ENCODE measurements around the gene MUCL3. TPM values are rescaled to one million over a fixed set of nuclear protein-coding genes. Genes with fewer than 3 reads are reported as not detected.

Gene MUCL3
- total RNA-seq, 1 experiment from 2014 or later, result not detected

DNA sequence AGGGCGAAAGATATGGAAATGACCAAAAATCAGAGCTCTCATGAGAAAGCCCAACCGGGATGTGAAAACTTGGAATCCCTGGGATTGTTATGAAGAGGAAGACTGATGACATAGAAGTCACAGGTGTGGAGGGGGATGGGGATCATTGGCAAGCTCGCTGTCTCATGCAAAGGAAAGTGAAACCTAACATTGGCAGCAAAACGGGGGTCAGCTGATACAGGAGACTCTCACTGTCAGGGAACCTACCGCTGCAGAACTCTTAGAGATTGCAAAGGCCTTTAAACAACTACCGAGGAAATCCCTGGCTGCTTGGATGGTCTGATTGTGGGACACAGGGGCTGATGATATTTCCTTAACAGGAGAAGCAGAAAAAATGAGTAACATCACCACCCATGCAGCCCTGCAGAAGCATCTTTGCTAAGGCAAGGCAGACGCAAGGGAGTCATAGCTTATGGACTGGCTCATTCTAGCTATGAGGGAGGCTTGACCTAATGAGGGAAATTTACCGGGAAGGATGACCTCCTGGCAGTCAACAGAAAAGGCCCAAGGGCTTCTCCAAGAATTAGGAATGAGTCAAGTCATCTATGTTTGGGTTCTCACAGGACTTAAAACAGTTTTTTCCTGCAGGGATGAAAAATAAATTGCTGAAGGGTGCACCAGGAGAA is 49.8 kb downstream of the MUCL3 start:
- Histone ChIP-seq H3K4me3 (ENCODE audit: low read depth, low read length) (no peak overlapping the region), H3K27me3 (replicated peaks; ENCODE audit: control insufficient read depth, insufficient read depth, low read length) (no peaks in the 10 kb centered on the region), H3K4me1 (peaks cover 17% of the 10 kb centered on the region), H3K9me3 (no peaks in the 10 kb centered on the region), H3K36me3 (ENCODE audit: control insufficient read depth, insufficient read depth, low read length) (no peaks in the 10 kb centered on the region)
- TF ChIP-seq, protein P1, sequence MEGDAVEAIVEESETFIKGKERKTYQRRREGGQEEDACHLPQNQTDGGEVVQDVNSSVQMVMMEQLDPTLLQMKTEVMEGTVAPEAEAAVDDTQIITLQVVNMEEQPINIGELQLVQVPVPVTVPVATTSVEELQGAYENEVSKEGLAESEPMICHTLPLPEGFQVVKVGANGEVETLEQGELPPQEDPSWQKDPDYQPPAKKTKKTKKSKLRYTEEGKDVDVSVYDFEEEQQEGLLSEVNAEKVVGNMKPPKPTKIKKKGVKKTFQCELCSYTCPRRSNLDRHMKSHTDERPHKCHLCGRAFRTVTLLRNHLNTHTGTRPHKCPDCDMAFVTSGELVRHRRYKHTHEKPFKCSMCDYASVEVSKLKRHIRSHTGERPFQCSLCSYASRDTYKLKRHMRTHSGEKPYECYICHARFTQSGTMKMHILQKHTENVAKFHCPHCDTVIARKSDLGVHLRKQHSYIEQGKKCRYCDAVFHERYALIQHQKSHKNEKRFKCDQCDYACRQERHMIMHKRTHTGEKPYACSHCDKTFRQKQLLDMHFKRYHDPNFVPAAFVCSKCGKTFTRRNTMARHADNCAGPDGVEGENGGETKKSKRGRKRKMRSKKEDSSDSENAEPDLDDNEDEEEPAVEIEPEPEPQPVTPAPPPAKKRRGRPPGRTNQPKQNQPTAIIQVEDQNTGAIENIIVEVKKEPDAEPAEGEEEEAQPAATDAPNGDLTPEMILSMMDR (IDR thresholded peaks at IDR 0.05; ENCODE audit: insufficient read depth in 1 of 2, low read depth in 1 of 2, low read length in 1 of 2, severe bottlenecking in 1 of 2, unreplicated experiment in 1 of 2), result no peak
- Mint-ChIP-seq H3K27ac (ENCODE audit: unreplicated experiment) (no peak overlapping the region), H3K36me3 (ENCODE audit: insufficient read depth, unreplicated experiment) (peaks cover 6% of the 10 kb centered on the region), H3K4me3 (ENCODE audit: unreplicated experiment) (no peak overlapping the region), H3K4me1 (ENCODE audit: low read depth, unreplicated experiment) (peaks cover 7% of the 10 kb centered on the region), H3K9me3 (ENCODE audit: unreplicated experiment) (peaks cover 9% of the 10 kb centered on the region), H3K27me3 (ENCODE audit: insufficient read depth, unreplicated experiment) (no peaks in the 10 kb centered on the region)
- BruUV-seq (replicated peaks), result no TSS peak
- intact Hi-C loops (cut with micrococcal nuclease; ENCODE audit: unreplicated experiment), result no loop called here
- no peak for DNase-seq
- ChIA-PET POLR2A (no interaction called here), CTCF (interaction anchor here (0.5 kb wide), 1 partner anchor 48 kb away, joined by 5 read pairs; no protein-coding TSS in a partner anchor)

GRCh38 chr6:30991891-30992290 is 51.1 kb downstream of the MUCL3 start:
- no peak for DNase-seq
- TF ChIP-seq, protein P1 (IDR thresholded peaks at IDR 0.05; ENCODE audit: insufficient read depth in 1 of 2, low read depth in 1 of 2, low read length in 1 of 2, severe bottlenecking in 1 of 2, unreplicated experiment in 1 of 2), result no peak
- Histone ChIP-seq H3K9me3 (no peaks in the 10 kb centered on the region), H3K4me3 (ENCODE audit: low read depth, low read length) (no peak overlapping the region), H3K4me1 (peaks cover 17% of the 10 kb centered on the region), H3K36me3 (ENCODE audit: control insufficient read depth, insufficient read depth, low read length) (no peaks in the 10 kb centered on the region), H3K27me3 (replicated peaks; ENCODE audit: control insufficient read depth, insufficient read depth, low read length) (no peaks in the 10 kb centered on the region)
- ChIA-PET POLR2A (no interaction called here), CTCF (no interaction called here)
- Mint-ChIP-seq H3K27ac (ENCODE audit: unreplicated experiment) (no peak overlapping the region), H3K36me3 (ENCODE audit: insufficient read depth, unreplicated experiment) (peaks cover 6% of the 10 kb centered on the region), H3K27me3 (ENCODE audit: insufficient read depth, unreplicated experiment) (no peaks in the 10 kb centered on the region), H3K9me3 (ENCODE audit: unreplicated experiment) (peaks cover 9% of the 10 kb centered on the region), H3K4me3 (ENCODE audit: unreplicated experiment) (no peak overlapping the region), H3K4me1 (ENCODE audit: low read depth, unreplicated experiment) (peaks cover 7% of the 10 kb centered on the region)
- intact Hi-C loops (cut with micrococcal nuclease; ENCODE audit: unreplicated experiment), result no loop called here
- BruUV-seq (replicated peaks), result no TSS peak

DNA sequence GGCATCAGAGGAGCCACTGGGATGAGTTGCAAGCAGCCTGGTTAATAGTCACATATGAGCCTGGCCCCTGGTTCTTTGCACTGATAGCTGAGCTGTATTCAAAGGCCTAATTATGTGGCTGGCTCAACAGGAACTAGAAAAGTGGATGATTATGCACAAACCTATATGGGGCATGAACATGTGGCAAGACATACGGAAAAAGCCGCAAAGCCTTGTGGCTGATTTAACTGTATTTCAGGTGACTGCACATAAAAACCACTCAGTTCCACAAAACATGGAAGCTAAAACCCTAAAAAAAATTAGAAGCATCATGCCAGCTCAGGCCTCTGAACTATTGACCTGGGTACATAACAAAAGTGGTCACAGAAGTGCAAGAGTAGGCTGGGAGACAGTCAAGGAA is 56.5 kb downstream of the MUCL3 start:
- DNase-seq, result no peak
- H3K36me3 ChIP-seq (ENCODE audit: control insufficient read depth, insufficient read depth, low read length), result no peaks in the 10 kb centered on the region
- ChIA-PET POLR2A (no interaction called here), CTCF (no interaction called here)
- Mint-ChIP-seq H3K4me3 (ENCODE audit: unreplicated experiment) (no peak overlapping the region), H3K27me3 (ENCODE audit: insufficient read depth, unreplicated experiment) (no peaks in the 10 kb centered on the region), H3K36me3 (ENCODE audit: insufficient read depth, unreplicated experiment) (no peaks in the 10 kb centered on the region), H3K4me1 (ENCODE audit: low read depth, unreplicated experiment) (no peaks in the 10 kb centered on the region), H3K9me3 (ENCODE audit: unreplicated experiment) (no peaks in the 10 kb centered on the region), H3K27ac (ENCODE audit: unreplicated experiment) (no peak overlapping the region)
- TF ChIP-seq, protein P1 (IDR thresholded peaks at IDR 0.05; ENCODE audit: insufficient read depth in 1 of 2, low read depth in 1 of 2, low read length in 1 of 2, severe bottlenecking in 1 of 2, unreplicated experiment in 1 of 2), result no peak
- no TSS peak for BruUV-seq (replicated peaks)
- intact Hi-C loops (cut with micrococcal nuclease; ENCODE audit: unreplicated experiment), result no loop called here
- no peaks in the 10 kb centered on the region for H3K9me3 ChIP-seq
- H3K27me3 ChIP-seq (replicated peaks; ENCODE audit: control insufficient read depth, insufficient read depth, low read length), result no peaks in the 10 kb centered on the region
- no peaks in the 10 kb centered on the region for H3K4me1 ChIP-seq
- no peak overlapping the region for H3K4me3 ChIP-seq (ENCODE audit: low read depth, low read length)

Data from Caco-2 (cell line).